ENCODE results near the gene BACE1-AS. TPM values are rescaled to one million over a fixed set of nuclear protein-coding genes. Genes with fewer than 3 reads are reported as not detected.
"Not testable (repeated sequence)": the region's sequence is repeated elsewhere in the genome, so short reads cannot be mapped to it uniquely, and the experiment has no call there.

BACE1-AS gene
- 1 to 10 TPM; 4.5 to 5.1 TPM for total RNA-seq

- H3K4me3 Mint-ChIP-seq: no peak within 1 kb of the TSS
- CTCF ChIA-PET: no interaction called here
Observed at GRCh38 chr11:117290809-117291396, at the start of gene BACE1-AS. BACE1-AS (plus strand) TSS chr11:117291346.

GRCh38 chr11:117248341-117248740 is 42.8 kb upstream of the BACE1-AS start:
- Mint-ChIP-seq H3K27me3 (no peaks in the 10 kb centered on the region), H3K4me3 (no peak overlapping the region), H3K27ac (no peak overlapping the region), H3K9me3 (ENCODE audit: low read depth) (no peaks in the 10 kb centered on the region), H3K36me3 (peaks cover 22% of the 10 kb centered on the region), H3K4me1 (peaks cover 3% of the 10 kb centered on the region)
- ATAC-seq (no peak), DNase-seq (no peak)
- CTCF ChIA-PET: interaction anchor here (1.1 kb wide), 1 partner anchor 14 kb away, joined by 3 read pairs; no protein-coding TSS in a partner anchor

More at GRCh38 chr11:117290809-117291396, at the start of gene BACE1-AS:
- Mint-ChIP-seq H3K27me3 (no peaks in the 10 kb centered on the region), H3K27ac (no peak within 1 kb of the TSS), H3K36me3 (peaks cover 4% of the 10 kb centered on the region), H3K9me3 (ENCODE audit: low read depth) (no peaks in the 10 kb centered on the region), H3K4me1 (no peaks in the 10 kb centered on the region)
- DNase-seq (no peak), ATAC-seq (no peak)

GRCh38 chr11:117249571-117249970 is 41.6 kb upstream of the BACE1-AS start:
- Mint-ChIP-seq H3K4me3 (no peak overlapping the region), H3K27ac (no peak overlapping the region), H3K36me3 (peaks cover 22% of the 10 kb centered on the region), H3K4me1 (peaks cover 3% of the 10 kb centered on the region), H3K9me3 (ENCODE audit: low read depth) (no peaks in the 10 kb centered on the region), H3K27me3 (no peaks in the 10 kb centered on the region)
- CTCF ChIA-PET: no interaction called here
- no peak for DNase-seq
- ATAC-seq: no peak

- Mint-ChIP-seq H3K36me3 (peaks cover 21% of the 10 kb centered on the region), H3K27me3 (no peaks in the 10 kb centered on the region), H3K4me3 (no peak overlapping the region), H3K9me3 (ENCODE audit: low read depth) (no peaks in the 10 kb centered on the region), H3K27ac (no peak overlapping the region), H3K4me1 (peaks cover 5% of the 10 kb centered on the region)
- ATAC-seq (no peak), DNase-seq (no peak)
- CTCF ChIA-PET: no interaction called here
Observed at GRCh38 chr11:117251506-117251905, 39.6 kb upstream of the BACE1-AS start.

GRCh38 chr11:117255966-117256365 is 35.2 kb upstream of the BACE1-AS start:
- Mint-ChIP-seq H3K27me3 (no peaks in the 10 kb centered on the region), H3K9me3 (ENCODE audit: low read depth) (no peaks in the 10 kb centered on the region), H3K36me3 (peaks cover 15% of the 10 kb centered on the region), H3K4me3 (no peak overlapping the region), H3K27ac (no peak overlapping the region), H3K4me1 (peaks cover 4% of the 10 kb centered on the region)
- no peak for DNase-seq
- ATAC-seq: no peak
- CTCF ChIA-PET: interaction anchor here (0.5 kb wide), 1 partner anchor 9 kb away, joined by 3 read pairs; no protein-coding TSS in a partner anchor

GRCh38 chr11:117256573-117256972 is 34.6 kb upstream of the BACE1-AS start:
- no peaks in the 10 kb centered on the region for H3K9me3 Mint-ChIP-seq (ENCODE audit: low read depth)
- DNase-seq (no peak), ATAC-seq (no peak)
- CTCF ChIA-PET: interaction anchor here (0.5 kb wide), 1 partner anchor 8 kb away, joined by 3 read pairs; no protein-coding TSS in a partner anchor
- H3K4me1 Mint-ChIP-seq: peaks cover 3% of the 10 kb centered on the region
- H3K36me3 Mint-ChIP-seq: peaks cover 14% of the 10 kb centered on the region
- H3K4me3 Mint-ChIP-seq: no peak overlapping the region
- no peaks in the 10 kb centered on the region for H3K27me3 Mint-ChIP-seq
- no peak overlapping the region for H3K27ac Mint-ChIP-seq

GRCh38 chr11:117258576-117258975 is 32.6 kb upstream of the BACE1-AS start:
- DNase-seq (no peak), ATAC-seq (no peak)
- peaks cover 15% of the 10 kb centered on the region for H3K36me3 Mint-ChIP-seq
- H3K9me3 Mint-ChIP-seq (ENCODE audit: low read depth): no peaks in the 10 kb centered on the region
- CTCF ChIA-PET: no interaction called here
- no peak overlapping the region for H3K4me3 Mint-ChIP-seq
- H3K27ac Mint-ChIP-seq: no peak overlapping the region
- peaks cover 2% of the 10 kb centered on the region for H3K4me1 Mint-ChIP-seq
- H3K27me3 Mint-ChIP-seq: no peaks in the 10 kb centered on the region

- ATAC-seq (no peak), DNase-seq (no peak)
- Mint-ChIP-seq H3K9me3 (ENCODE audit: low read depth) (no peaks in the 10 kb centered on the region), H3K27ac (no peak overlapping the region), H3K4me3 (no peak overlapping the region), H3K36me3 (peaks cover 12% of the 10 kb centered on the region), H3K4me1 (peaks cover 2% of the 10 kb centered on the region), H3K27me3 (no peaks in the 10 kb centered on the region)
- CTCF ChIA-PET: no interaction called here
Observed at GRCh38 chr11:117259417-117259816, 31.7 kb upstream of the BACE1-AS start.

- H3K36me3 Mint-ChIP-seq; H3K27ac Mint-ChIP-seq; DNase-seq; H3K9me3 Mint-ChIP-seq (ENCODE audit: low read depth); ATAC-seq; H3K27me3 Mint-ChIP-seq; H3K4me1 Mint-ChIP-seq; H3K4me3 Mint-ChIP-seq: not testable (repeated sequence)
- CTCF ChIA-PET: interaction anchor here (0.7 kb wide), 1 partner anchor 9 kb away, joined by 3 read pairs; no protein-coding TSS in a partner anchor
Observed at GRCh38 chr11:117264624-117265323, 26.4 kb upstream of the BACE1-AS start.

GRCh38 chr11:117265745-117266144 is 25.4 kb upstream of the BACE1-AS start:
- H3K36me3 Mint-ChIP-seq: peaks cover 10% of the 10 kb centered on the region
- DNase-seq (no peak), ATAC-seq (no peak)
- H3K9me3 Mint-ChIP-seq (ENCODE audit: low read depth): no peaks in the 10 kb centered on the region
- no peaks in the 10 kb centered on the region for H3K4me1 Mint-ChIP-seq
- no peak overlapping the region for H3K4me3 Mint-ChIP-seq
- CTCF ChIA-PET: no interaction called here
- H3K27me3 Mint-ChIP-seq: no peaks in the 10 kb centered on the region
- no peak overlapping the region for H3K27ac Mint-ChIP-seq

- Mint-ChIP-seq H3K4me3 (no peak overlapping the region), H3K4me1 (no peaks in the 10 kb centered on the region), H3K9me3 (ENCODE audit: low read depth) (peaks cover 7% of the 10 kb centered on the region), H3K27me3 (no peaks in the 10 kb centered on the region), H3K27ac (no peak overlapping the region), H3K36me3 (peaks cover 18% of the 10 kb centered on the region)
- CTCF ChIA-PET: no interaction called here
- DNase-seq (no peak), ATAC-seq (no peak)
Observed at GRCh38 chr11:117269856-117270255, 21.3 kb upstream of the BACE1-AS start.

- CTCF ChIA-PET: no interaction called here
- no peaks in the 10 kb centered on the region for H3K27me3 Mint-ChIP-seq
- no peak overlapping the region for H3K4me3 Mint-ChIP-seq
- peaks cover 7% of the 10 kb centered on the region for H3K9me3 Mint-ChIP-seq (ENCODE audit: low read depth)
- ATAC-seq (no peak), DNase-seq (no peak)
- H3K4me1 Mint-ChIP-seq: peaks cover 9% of the 10 kb centered on the region
- H3K36me3 Mint-ChIP-seq: peaks cover 20% of the 10 kb centered on the region
- H3K27ac Mint-ChIP-seq: no peak overlapping the region
Observed at GRCh38 chr11:117271208-117271607, 19.9 kb upstream of the BACE1-AS start.

GRCh38 chr11:117272175-117272574 is 19.0 kb upstream of the BACE1-AS start:
- CTCF ChIA-PET; H3K27ac Mint-ChIP-seq; H3K4me3 Mint-ChIP-seq; H3K4me1 Mint-ChIP-seq; ATAC-seq; DNase-seq; H3K9me3 Mint-ChIP-seq (ENCODE audit: low read depth); H3K27me3 Mint-ChIP-seq: not testable (repeated sequence)
- peaks cover 18% of the 10 kb centered on the region for H3K36me3 Mint-ChIP-seq

Data from activated CD8-positive, alpha-beta memory T cell treated with anti-CD3 and anti-CD28 coated beads, Interleukin-2, amount 10 ng/mL, durations not matched to agents 7 days and 5 days (primary cell).